HG02885 (cell line): ENCODE data around the gene NGLY1.

Experiments used
- ATAC-seq: cut with Tn5 transposase; IDR thresholded peaks from one replicate; pipeline ENCODE4 v1.9.1; 2021; ENCODE audit warnings: mild to moderate bottlenecking; ENCODE audit not compliant: unreplicated experiment, poor library complexity

NGLY1 gene

GRCh38 chr3:25784971-25785370 is 1.7 kb upstream of the NGLY1 start:
- no peak for ATAC-seq

GRCh38 chr3:25783661-25784512 is 644 bp upstream of the NGLY1 start:
- ATAC-seq: peak; percentile 24

GRCh38 chr3:25782636-25782937 is 656 bp downstream of the NGLY1 start:
- ATAC-seq: no peak

- ATAC-seq: peak; percentile 62
Observed at GRCh38 chr3:25781758-25782594, 1.3 kb downstream of the NGLY1 start.

- peak; percentile 0 for ATAC-seq
Observed at GRCh38 chr3:25781145-25781757, 2.0 kb downstream of the NGLY1 start.

GRCh38 chr3:25780618-25781017 is 2.6 kb downstream of the NGLY1 start:
- no peak for ATAC-seq

- peak; percentile 58 for ATAC-seq
Observed at GRCh38 chr3:25775936-25776335, 7.3 kb downstream of the NGLY1 start.

- peak; percentile 94 for ATAC-seq
Observed at GRCh38 chr3:25768851-25769250, 14.4 kb downstream of the NGLY1 start.

- no peak for ATAC-seq
Observed at GRCh38 chr3:25751725-25752124, 31.5 kb downstream of the NGLY1 start.

- ATAC-seq: no peak
Observed at GRCh38 chr3:25751048-25751447, 32.2 kb downstream of the NGLY1 start.

- no peak for ATAC-seq
Observed at GRCh38 chr3:25749031-25749581, 34.1 kb downstream of the NGLY1 start.

- no peak for ATAC-seq
Observed at GRCh38 chr3:25748189-25748588, 35.1 kb downstream of the NGLY1 start.

GRCh38 chr3:25747033-25747432 is 36.2 kb downstream of the NGLY1 start:
- no peak for ATAC-seq

- ATAC-seq: no peak
Observed at GRCh38 chr3:25744470-25744869, 38.8 kb downstream of the NGLY1 start.

- ATAC-seq: no peak
Observed at GRCh38 chr3:25728101-25728500, 55.1 kb downstream of the NGLY1 start.

- no peak for ATAC-seq
Observed at GRCh38 chr3:25727316-25727715, 55.9 kb downstream of the NGLY1 start.

GRCh38 chr3:25725810-25726209 is 57.4 kb downstream of the NGLY1 start:
- no peak for ATAC-seq

GRCh38 chr3:25724948-25725645 is 58.1 kb downstream of the NGLY1 start:
- ATAC-seq: no peak

GRCh38 chr3:25723802-25724201 is 59.4 kb downstream of the NGLY1 start:
- ATAC-seq: peak; percentile 67

- no peak for ATAC-seq
Observed at GRCh38 chr3:25719321-25719720, 63.9 kb downstream of the NGLY1 start.
